ENCODE results near the gene TIGD4.

GRCh38 chr4:152786627-152787026, 7.1 kb upstream of the TIGD4 start:
- no peak for TF ChIP-seq CTCF (conservative IDR thresholded peaks at IDR 0.05)
- no peak for TF ChIP-seq ZFX (IDR thresholded peaks at IDR 0.05)

Data from C4-2B (cell line).